CD4-positive, alpha-beta T cell (primary cell): ENCODE results near the gene CD109. TPM values are rescaled to one million over a fixed set of nuclear protein-coding genes. Genes with fewer than 3 reads are reported as not detected.
A peak's percentile ranks its signal among the peaks of the same experiment; 100 is the strongest.
"Not testable (repeated sequence)": the region's sequence is repeated elsewhere in the genome, so short reads cannot be mapped to it uniquely, and the experiment has no call there.

Experiments
- ATAC-seq: fragments of 200-7000 bp; cut with Tn5 transposase; one replicate; pipeline ENCODE4 v1.10.0; 2022; ENCODE audit warnings: mild to moderate bottlenecking; ENCODE audit not compliant: poor library complexity
- CTCF ChIA-PET: fragments of 350-600 bp; sonication (Branson Sonifier 250); formaldehyde crosslinking; loops from one replicate; lab custom pipeline; 2021; ENCODE audit warnings: antibody characterized with exemption, inconsistent platforms; lab: Charles Lee
- POLR2A ChIA-PET: fragments of 350-600 bp; sonication (Branson Sonifier 250); formaldehyde crosslinking; loops from one replicate; lab custom pipeline; 2021; ENCODE audit warnings: antibody characterized with exemption, inconsistent platforms; lab: Charles Lee
- DNase-seq, 14 experiments: peaks; one replicate each; pipeline ENCODE4 v3.0.0-alpha.2; 2013 to 2020; ENCODE audit warnings: mixed read lengths in 2 of 14
- H3K27ac ChIP-seq, 2 donors: one replicate each; pipeline versions ENCODE4 v1.5.1 to v1.7.0; 2013; ENCODE audit warnings: low read length in 2 of 2, low read depth in 1 of 2, mild to moderate bottlenecking in 1 of 2
- H3K27me3 ChIP-seq, 2 experiments: 1 replicate in 1 of 2; 2 replicates in 1 of 2; pipeline versions ENCODE4 v1.6.1 to v1.7.0; 2013; ENCODE audit warnings: low read length in 2 of 2, control low read depth in 1 of 2, mild to moderate bottlenecking in 1 of 2, moderate library complexity in 1 of 2; ENCODE audit not compliant: insufficient read depth in 2 of 2, control insufficient read depth in 1 of 2
- H3K36me3 ChIP-seq: one replicate; pipeline ENCODE4 v1.6.1; 2013; ENCODE audit warnings: low read length, control low read depth; ENCODE audit not compliant: insufficient read depth
- H3K4me1 ChIP-seq: one replicate; pipeline ENCODE4 v1.6.1; 2013; ENCODE audit warnings: low read length, control low read depth; ENCODE audit not compliant: insufficient read depth
- H3K4me3 ChIP-seq: one replicate; pipeline ENCODE4 v1.5.1; 2013; ENCODE audit warnings: mild to moderate bottlenecking, low read length, moderate library complexity
- H3K9me3 ChIP-seq, 2 experiments: 1 replicate in 1 of 2; 2 replicates in 1 of 2; pipeline versions ENCODE4 v1.6.1 to v1.7.0; 2013; ENCODE audit warnings: low read length in 2 of 2, mild to moderate bottlenecking in 2 of 2, control low read depth in 1 of 2, moderate library complexity in 1 of 2; ENCODE audit not compliant: control insufficient read depth in 1 of 2, insufficient read depth in 1 of 2
- H3K27ac Mint-ChIP-seq: one replicate; pipeline ENCODE4 v1.8.0; 2020; ENCODE audit warnings: mixed read lengths
- H3K27me3 Mint-ChIP-seq: one replicate; pipeline ENCODE4 v1.8.0; 2021; ENCODE audit warnings: mixed read lengths
- H3K36me3 Mint-ChIP-seq: one replicate; pipeline ENCODE4 v1.8.0; 2021; ENCODE audit warnings: low read depth, mixed read lengths
- H3K4me1 Mint-ChIP-seq: one replicate; pipeline ENCODE4 v1.8.0; 2021; ENCODE audit warnings: low read depth, mixed read lengths
- H3K4me3 Mint-ChIP-seq: one replicate; pipeline ENCODE4 v1.8.0; 2020; ENCODE audit warnings: mild to moderate bottlenecking, mixed read lengths
- H3K9me3 Mint-ChIP-seq: one replicate; pipeline ENCODE4 v1.8.0; 2020; ENCODE audit warnings: mixed read lengths
- CTCF ChIP-seq: fragments of 200-600 bp; IDR thresholded peaks from one replicate; pipeline ENCODE4 v1.8.0; 2022; ENCODE audit warnings: antibody characterized with exemption, mild to moderate bottlenecking
- intact Hi-C, 2 experiments: fragments of 100-400 bp; cut with DNase I in 1 of 2; cut with micrococcal nuclease in 1 of 2; formaldehyde crosslinking; loops; one replicate each; pipeline versions ENCODE4 v1.15.1 to v1.9.0; 2023 to 2025; cut with DNase I, micrococcal nuclease
- total RNA-seq, 174 experiments: library from RNA in 2 of 174; stranded (reverse) in 2 of 174; gene quantifications; one replicate each; pipeline ENCODE4 v1.2.3 and lab custom pipeline; 2021 to 2026

The CD109 gene
- total RNA-seq, 2 experiments from 2014 or later = 0.75 to 0.80 TPM

- Histone ChIP-seq H3K9me3 (no peaks in the 10 kb centered on the region), H3K4me3 (no peak overlapping the region), H3K27ac (no peak overlapping the region), H3K27me3 (no peaks in the 10 kb centered on the region), H3K36me3 (no peaks in the 10 kb centered on the region), H3K4me1 (peaks cover 2% of the 10 kb centered on the region)
- no peak for ATAC-seq
- Mint-ChIP-seq H3K27ac (no peak overlapping the region), H3K9me3 (no peaks in the 10 kb centered on the region), H3K36me3 (no peaks in the 10 kb centered on the region), H3K4me1 (peaks cover 12% of the 10 kb centered on the region), H3K27me3 (no peaks in the 10 kb centered on the region), H3K4me3 (no peak overlapping the region)
- peak in 2 of 14 experiments; percentile 45 to 61 for DNase-seq
- ChIA-PET POLR2A (no interaction called here), CTCF (interaction anchor here (0.7 to 1.1 kb wide), 2 partner anchors 11 to 1486 kb away, joined by 3 to 5 read pairs; no protein-coding TSS in a partner anchor)
- no peak for TF ChIP-seq CTCF
- intact Hi-C loops = no loop called here
Observed at GRCh38 chr6:73722318-73723060, 26.5 kb downstream of the CD109 start.

GRCh38 chr6:73723480-73723879 is 27.5 kb downstream of the CD109 start:
- H3K27me3 Mint-ChIP-seq, H3K4me3 Mint-ChIP-seq, DNase-seq, H3K27ac Mint-ChIP-seq, H3K27ac ChIP-seq, CTCF ChIA-PET, H3K36me3 Mint-ChIP-seq, H3K4me1 ChIP-seq, H3K27me3 ChIP-seq, ATAC-seq, H3K9me3 Mint-ChIP-seq, intact Hi-C loops, H3K9me3 ChIP-seq, H3K4me3 ChIP-seq, POLR2A ChIA-PET, H3K36me3 ChIP-seq: not testable (repeated sequence)
- peaks cover 12% of the 10 kb centered on the region for H3K4me1 Mint-ChIP-seq

- H3K36me3 ChIP-seq = no peaks in the 10 kb centered on the region
- ATAC-seq (no peak), DNase-seq (no peak)
- Mint-ChIP-seq H3K4me1 (peaks cover 12% of the 10 kb centered on the region), H3K36me3 (no peaks in the 10 kb centered on the region), H3K27ac (peak overlapping the region; percentile 58), H3K4me3 (no peak overlapping the region), H3K9me3 (no peaks in the 10 kb centered on the region), H3K27me3 (no peaks in the 10 kb centered on the region)
- peaks cover 2% of the 10 kb centered on the region for H3K4me1 ChIP-seq
- intact Hi-C loops = no loop called here
- no peaks in the 10 kb centered on the region for H3K9me3 ChIP-seq
- no peak for TF ChIP-seq CTCF
- H3K27ac ChIP-seq = no peak overlapping the region
- POLR2A ChIA-PET = no interaction called here
- no peaks in the 10 kb centered on the region for H3K27me3 ChIP-seq
- CTCF ChIA-PET = no interaction called here
- no peak overlapping the region for H3K4me3 ChIP-seq
Observed at GRCh38 chr6:73724389-73724788, 28.4 kb downstream of the CD109 start.

GRCh38 chr6:73725192-73725591 is 29.2 kb downstream of the CD109 start:
- peak overlapping the region; percentile 84 for H3K4me3 Mint-ChIP-seq
- H3K27ac Mint-ChIP-seq = peak overlapping the region; percentile 58

More at GRCh38 chr6:73725192-73725591, 29.2 kb downstream of the CD109 start:
- POLR2A ChIA-PET, H3K4me3 ChIP-seq, H3K36me3 ChIP-seq, H3K27me3 Mint-ChIP-seq, H3K27ac ChIP-seq, H3K9me3 Mint-ChIP-seq, H3K9me3 ChIP-seq, H3K27me3 ChIP-seq, H3K36me3 Mint-ChIP-seq, H3K4me1 ChIP-seq, CTCF ChIA-PET: not testable (repeated sequence)
- ATAC-seq (peak; percentile 89), DNase-seq (peak in 6 of 14 experiments; percentile 6 to 57 (median 36))
- H3K4me1 Mint-ChIP-seq = peaks cover 12% of the 10 kb centered on the region
- intact Hi-C loops = loop anchor here in 1 of 2 experiments (1.0 kb wide), 1 partner anchor 29 kb away; the partner anchor contains the start of gene CD109
